Activated CD8-positive, alpha-beta memory T cell treated with anti-CD3 and anti-CD28 coated beads, Interleukin-2, amount 10 ng/mL, durations not matched to agents 7 days and 5 days (primary cell): ENCODE data around the gene RIN2. TPM values are rescaled to one million over a fixed set of nuclear protein-coding genes. Genes with fewer than 3 reads are reported as not detected.
"Not testable (repeated sequence)": the region's sequence is repeated elsewhere in the genome, so short reads cannot be mapped to it uniquely, and the experiment has no call there.

Source experiments
- ATAC-seq: fragments of 150-1000 bp; cut with Tn5 transposase; one replicate; pipeline ENCODE4 v1.10.0; 2021; ENCODE audit warnings: moderate library complexity
- CTCF ChIA-PET: fragments of 350-600 bp; sonication (Branson Sonifier 250); formaldehyde crosslinking; loops from one replicate; lab custom pipeline; 2021; ENCODE audit warnings: antibody characterized with exemption; lab: Charles Lee
- DNase-seq: peaks from one replicate; pipeline ENCODE4 v3.0.0-alpha.2; 2020
- H3K27ac Mint-ChIP-seq: one replicate; pipeline ENCODE4 v1.8.0; 2021; ENCODE audit warnings: mild to moderate bottlenecking, mixed read lengths
- H3K27me3 Mint-ChIP-seq: one replicate; pipeline ENCODE4 v1.8.0; 2021; ENCODE audit warnings: mixed read lengths
- H3K36me3 Mint-ChIP-seq: one replicate; pipeline ENCODE4 v1.8.0; 2021; ENCODE audit warnings: mild to moderate bottlenecking, mixed read lengths
- H3K4me1 Mint-ChIP-seq: one replicate; pipeline ENCODE4 v1.8.0; 2021; ENCODE audit warnings: mixed read lengths
- H3K4me3 Mint-ChIP-seq: one replicate; pipeline ENCODE4 v1.8.0; 2021; ENCODE audit warnings: mild to moderate bottlenecking, moderate library complexity, mixed read lengths
- H3K9me3 Mint-ChIP-seq: one replicate; pipeline ENCODE4 v1.8.0; 2022; ENCODE audit warnings: low read depth, mixed read lengths
- total RNA-seq, 2 experiments: library from RNA; stranded (reverse); gene quantifications; one replicate each; pipeline ENCODE4 v1.2.3, GENCODE V29; 2021

Gene RIN2
- total RNA-seq, 2 experiments from 2014 or later: not detected

GRCh38 chr20:19745584-19745983 is 12.5 kb upstream of the RIN2 start:
- no peak overlapping the region for H3K4me3 Mint-ChIP-seq
- DNase-seq: no peak
- ATAC-seq: no peak
- CTCF ChIA-PET: no interaction called here
- H3K4me1 Mint-ChIP-seq: no peaks in the 10 kb centered on the region
- H3K27me3 Mint-ChIP-seq: peaks cover 9% of the 10 kb centered on the region
- H3K27ac Mint-ChIP-seq: no peak overlapping the region
- peaks cover 4% of the 10 kb centered on the region for H3K9me3 Mint-ChIP-seq
- H3K36me3 Mint-ChIP-seq: no peaks in the 10 kb centered on the region

- CTCF ChIA-PET: no interaction called here
- Mint-ChIP-seq H3K4me1 (no peaks in the 10 kb centered on the region), H3K27me3 (peaks cover 6% of the 10 kb centered on the region), H3K4me3 (no peak overlapping the region), H3K36me3 (no peaks in the 10 kb centered on the region), H3K27ac (no peak overlapping the region), H3K9me3 (peaks cover 4% of the 10 kb centered on the region)
- no peak for ATAC-seq
- no peak for DNase-seq
Measured at GRCh38 chr20:19746396-19746795, 11.7 kb upstream of the RIN2 start.

- H3K36me3 Mint-ChIP-seq: no peaks in the 10 kb centered on the region
- no peaks in the 10 kb centered on the region for H3K4me1 Mint-ChIP-seq
- CTCF ChIA-PET: no interaction called here
- ATAC-seq: no peak
- no peak overlapping the region for H3K27ac Mint-ChIP-seq
- no peak overlapping the region for H3K4me3 Mint-ChIP-seq
- H3K9me3 Mint-ChIP-seq: peaks cover 4% of the 10 kb centered on the region
- DNase-seq: no peak
- H3K27me3 Mint-ChIP-seq: peaks cover 8% of the 10 kb centered on the region
Measured at GRCh38 chr20:19747903-19748302, 10.2 kb upstream of the RIN2 start.

- Mint-ChIP-seq H3K4me3 (no peak overlapping the region), H3K9me3 (peaks cover 4% of the 10 kb centered on the region), H3K27ac (no peak overlapping the region), H3K36me3 (no peaks in the 10 kb centered on the region), H3K4me1 (no peaks in the 10 kb centered on the region), H3K27me3 (peaks cover 8% of the 10 kb centered on the region)
- no peak for DNase-seq
- CTCF ChIA-PET: no interaction called here
- no peak for ATAC-seq
Measured at GRCh38 chr20:19748681-19749080, 9.4 kb upstream of the RIN2 start.

GRCh38 chr20:19749618-19750071 is 8.4 kb upstream of the RIN2 start:
- H3K27me3 Mint-ChIP-seq: peaks cover 8% of the 10 kb centered on the region
- CTCF ChIA-PET: no interaction called here
- H3K36me3 Mint-ChIP-seq: no peaks in the 10 kb centered on the region
- peaks cover 3% of the 10 kb centered on the region for H3K9me3 Mint-ChIP-seq
- DNase-seq (no peak), ATAC-seq (no peak)
- no peak overlapping the region for H3K4me3 Mint-ChIP-seq
- H3K27ac Mint-ChIP-seq: no peak overlapping the region
- no peaks in the 10 kb centered on the region for H3K4me1 Mint-ChIP-seq

- no peak overlapping the region for H3K27ac Mint-ChIP-seq
- H3K4me3 Mint-ChIP-seq: no peak overlapping the region
- H3K9me3 Mint-ChIP-seq: peaks cover 3% of the 10 kb centered on the region
- DNase-seq: no peak
- no peaks in the 10 kb centered on the region for H3K4me1 Mint-ChIP-seq
- no peak for ATAC-seq
- peaks cover 8% of the 10 kb centered on the region for H3K27me3 Mint-ChIP-seq
- no peaks in the 10 kb centered on the region for H3K36me3 Mint-ChIP-seq
- CTCF ChIA-PET: no interaction called here
Measured at GRCh38 chr20:19750101-19750606, 7.9 kb upstream of the RIN2 start.

GRCh38 chr20:19750907-19751636 is 7.0 kb upstream of the RIN2 start:
- DNase-seq (no peak), ATAC-seq (no peak)
- no peaks in the 10 kb centered on the region for H3K9me3 Mint-ChIP-seq
- H3K4me3 Mint-ChIP-seq: no peak overlapping the region
- no peak overlapping the region for H3K27ac Mint-ChIP-seq
- H3K4me1 Mint-ChIP-seq: no peaks in the 10 kb centered on the region
- no peaks in the 10 kb centered on the region for H3K36me3 Mint-ChIP-seq
- H3K27me3 Mint-ChIP-seq: peaks cover 6% of the 10 kb centered on the region
- CTCF ChIA-PET: no interaction called here

GRCh38 chr20:19754201-19754600 is 3.9 kb upstream of the RIN2 start:
- H3K4me1 Mint-ChIP-seq, H3K36me3 Mint-ChIP-seq, H3K4me3 Mint-ChIP-seq, H3K9me3 Mint-ChIP-seq, DNase-seq, CTCF ChIA-PET, ATAC-seq, H3K27ac Mint-ChIP-seq: not testable (repeated sequence)
- peaks cover 30% of the 10 kb centered on the region for H3K27me3 Mint-ChIP-seq

GRCh38 chr20:19756761-19757486 is 1.1 kb upstream of the RIN2 start:
- Mint-ChIP-seq H3K4me1 (no peaks in the 10 kb centered on the region), H3K27me3 (peaks cover 50% of the 10 kb centered on the region), H3K27ac (no peak overlapping the region), H3K9me3 (no peaks in the 10 kb centered on the region), H3K4me3 (no peak overlapping the region), H3K36me3 (no peaks in the 10 kb centered on the region)
- DNase-seq (no peak), ATAC-seq (no peak)
- CTCF ChIA-PET: no interaction called here

- DNase-seq: no peak
- no peak for ATAC-seq
- CTCF ChIA-PET: no interaction called here
- Mint-ChIP-seq H3K4me1 (no peaks in the 10 kb centered on the region), H3K27ac (no peak overlapping the region), H3K4me3 (no peak overlapping the region), H3K27me3 (peaks cover 50% of the 10 kb centered on the region), H3K9me3 (no peaks in the 10 kb centered on the region), H3K36me3 (no peaks in the 10 kb centered on the region)
Measured at GRCh38 chr20:19757487-19758132, 448 bp upstream of the RIN2 start.

- CTCF ChIA-PET: no interaction called here
- Mint-ChIP-seq H3K27ac (no peak overlapping the region), H3K27me3 (peaks cover 50% of the 10 kb centered on the region), H3K4me1 (no peaks in the 10 kb centered on the region), H3K4me3 (no peak overlapping the region), H3K9me3 (no peaks in the 10 kb centered on the region), H3K36me3 (no peaks in the 10 kb centered on the region)
- ATAC-seq (no peak), DNase-seq (no peak)
Measured at GRCh38 chr20:19758501-19759331, 658 bp downstream of the RIN2 start.

GRCh38 chr20:19760371-19760721 is 2.3 kb downstream of the RIN2 start:
- no peaks in the 10 kb centered on the region for H3K9me3 Mint-ChIP-seq
- ATAC-seq (no peak), DNase-seq (no peak)
- H3K27ac Mint-ChIP-seq: no peak overlapping the region
- no peak overlapping the region for H3K4me3 Mint-ChIP-seq
- CTCF ChIA-PET: no interaction called here
- H3K4me1 Mint-ChIP-seq: no peaks in the 10 kb centered on the region
- no peaks in the 10 kb centered on the region for H3K36me3 Mint-ChIP-seq
- H3K27me3 Mint-ChIP-seq: peaks cover 51% of the 10 kb centered on the region

GRCh38 chr20:19761326-19761725 is 3.3 kb downstream of the RIN2 start:
- ATAC-seq (no peak), DNase-seq (no peak)
- peaks cover 47% of the 10 kb centered on the region for H3K27me3 Mint-ChIP-seq
- no peaks in the 10 kb centered on the region for H3K4me1 Mint-ChIP-seq
- no peak overlapping the region for H3K27ac Mint-ChIP-seq
- no peaks in the 10 kb centered on the region for H3K9me3 Mint-ChIP-seq
- no peaks in the 10 kb centered on the region for H3K36me3 Mint-ChIP-seq
- no peak overlapping the region for H3K4me3 Mint-ChIP-seq
- CTCF ChIA-PET: no interaction called here
